Keratinocyte (primary cell): ENCODE data around the gene FAM219A.

Source experiments
- EZH2 ChIP-seq: IDR thresholded peaks from one replicate; pipeline ENCODE4 v1.6.1; 2012; ENCODE audit warnings: inconsistent platforms, mild to moderate bottlenecking, low read length, moderate library complexity
- TF ChIP-seq, protein P1 (sequence below), 3 experiments: IDR thresholded peaks in 1 of 3; conservative IDR thresholded peaks in 1 of 3; optimal IDR thresholded peaks in 1 of 3; 2 replicates in 2 of 3; 3 replicates in 1 of 3; pipeline versions ENCODE3 to v1.5.1; 2011; ENCODE audit warnings: low read length in 3 of 3, mild to moderate bottlenecking in 3 of 3, moderate library complexity in 2 of 3, control low read depth in 1 of 3, inconsistent platforms in 1 of 3; ENCODE audit not compliant: insufficient read depth in 2 of 3; ENCODE audit errors: extremely low read depth in 1 of 3

DNA sequence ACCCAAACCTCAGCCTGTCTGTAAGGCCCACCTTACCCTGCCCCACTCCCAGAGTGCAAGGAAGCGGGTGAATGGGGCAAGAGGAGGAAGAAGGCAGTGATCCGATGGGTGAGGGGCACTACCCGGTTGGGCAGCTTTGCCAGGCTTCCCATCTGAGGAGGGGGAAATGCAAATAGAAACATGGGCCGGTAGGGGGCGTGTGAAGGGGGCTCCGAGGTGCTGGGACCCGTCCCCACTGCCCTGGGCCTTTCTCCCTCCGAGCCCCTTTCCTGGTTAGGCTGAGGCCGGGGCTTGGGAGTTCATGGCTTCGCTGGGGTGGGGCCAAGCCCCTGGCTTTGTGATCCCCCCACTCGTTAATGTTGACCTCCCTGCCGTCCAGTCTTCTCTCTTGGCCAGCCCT, 58.1 kb downstream of the FAM219A start:
- TF ChIP-seq, protein P1, sequence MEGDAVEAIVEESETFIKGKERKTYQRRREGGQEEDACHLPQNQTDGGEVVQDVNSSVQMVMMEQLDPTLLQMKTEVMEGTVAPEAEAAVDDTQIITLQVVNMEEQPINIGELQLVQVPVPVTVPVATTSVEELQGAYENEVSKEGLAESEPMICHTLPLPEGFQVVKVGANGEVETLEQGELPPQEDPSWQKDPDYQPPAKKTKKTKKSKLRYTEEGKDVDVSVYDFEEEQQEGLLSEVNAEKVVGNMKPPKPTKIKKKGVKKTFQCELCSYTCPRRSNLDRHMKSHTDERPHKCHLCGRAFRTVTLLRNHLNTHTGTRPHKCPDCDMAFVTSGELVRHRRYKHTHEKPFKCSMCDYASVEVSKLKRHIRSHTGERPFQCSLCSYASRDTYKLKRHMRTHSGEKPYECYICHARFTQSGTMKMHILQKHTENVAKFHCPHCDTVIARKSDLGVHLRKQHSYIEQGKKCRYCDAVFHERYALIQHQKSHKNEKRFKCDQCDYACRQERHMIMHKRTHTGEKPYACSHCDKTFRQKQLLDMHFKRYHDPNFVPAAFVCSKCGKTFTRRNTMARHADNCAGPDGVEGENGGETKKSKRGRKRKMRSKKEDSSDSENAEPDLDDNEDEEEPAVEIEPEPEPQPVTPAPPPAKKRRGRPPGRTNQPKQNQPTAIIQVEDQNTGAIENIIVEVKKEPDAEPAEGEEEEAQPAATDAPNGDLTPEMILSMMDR (optimal IDR thresholded peaks at IDR 0.05 in 1 of 3, IDR thresholded peaks at IDR 0.05 in 1 of 3, conservative IDR thresholded peaks at IDR 0.05 in 1 of 3; ENCODE audit: extremely low read depth in 1 of 3, insufficient read depth in 2 of 3, low read length in 3 of 3) = no peak
- TF ChIP-seq EZH2 = no peak
